Measurements from ENCODE around the gene EFNA3. TPM values are rescaled to one million over a fixed set of nuclear protein-coding genes. Genes with fewer than 3 reads are reported as not detected.

EFNA3 gene
- total RNA-seq, 2 experiments from 2014 or later: 1.9 to 2.8 TPM

GRCh38 chr1:155051777-155052398 lies 26.7 kb upstream of the EFNA3 start:
- Mint-ChIP-seq H3K9me3 (ENCODE audit: low read depth) (no peaks in the 10 kb centered on the region), H3K36me3 (no peaks in the 10 kb centered on the region), H3K27ac (peak overlapping the region; percentile 72), H3K27me3 (no peaks in the 10 kb centered on the region), H3K4me3 (peak overlapping the region; percentile 75), H3K4me1 (peaks cover 28% of the 10 kb centered on the region)
- DNase-seq (peak; percentile 55), ATAC-seq (peak; percentile 10)
- CTCF ChIA-PET: interaction anchor here (0.6 to 25.7 kb wide), 19 partner anchors 6 to 415 kb away, joined by 3 to 328 read pairs (median 5); partner anchors contain the start of genes ADAM15, EFNA3, EFNA4 and PBXIP1

GRCh38 chr1:155052439-155053395 lies 25.9 kb upstream of the EFNA3 start:
- ATAC-seq (no peak), DNase-seq (peak; percentile 54)
- no peaks in the 10 kb centered on the region for H3K27me3 Mint-ChIP-seq
- H3K4me3 Mint-ChIP-seq: peak overlapping the region; percentile 75
- H3K36me3 Mint-ChIP-seq: no peaks in the 10 kb centered on the region
- H3K27ac Mint-ChIP-seq: peak overlapping the region; percentile 72
- CTCF ChIA-PET: interaction anchor here (0.6 to 25.7 kb wide), 13 partner anchors 6 to 416 kb away, joined by 3 to 328 read pairs (median 5); partner anchors contain the start of genes ADAM15, EFNA4 and PBXIP1
- H3K4me1 Mint-ChIP-seq: peaks cover 28% of the 10 kb centered on the region
- no peaks in the 10 kb centered on the region for H3K9me3 Mint-ChIP-seq (ENCODE audit: low read depth)

GRCh38 chr1:155053531-155054105 lies 25.0 kb upstream of the EFNA3 start:
- Mint-ChIP-seq H3K9me3 (ENCODE audit: low read depth) (no peaks in the 10 kb centered on the region), H3K4me3 (no peak overlapping the region)

GRCh38 chr1:155057104-155057503 lies 21.5 kb upstream of the EFNA3 start:
- ATAC-seq (no peak), DNase-seq (no peak)
- Mint-ChIP-seq H3K27ac (no peak overlapping the region), H3K4me1 (peaks cover 21% of the 10 kb centered on the region), H3K9me3 (ENCODE audit: low read depth) (no peaks in the 10 kb centered on the region), H3K4me3 (no peak overlapping the region), H3K36me3 (peaks cover 2% of the 10 kb centered on the region), H3K27me3 (no peaks in the 10 kb centered on the region)
- CTCF ChIA-PET: interaction anchor here (0.9 to 25.7 kb wide), 6 partner anchors 11 to 73 kb away, joined by 3 to 328 read pairs (median 195); partner anchors contain the start of gene ADAM15

More at GRCh38 chr1:155053531-155054105, 25.0 kb upstream of the EFNA3 start:
- Mint-ChIP-seq H3K27me3 (no peaks in the 10 kb centered on the region), H3K36me3 (no peaks in the 10 kb centered on the region), H3K27ac (peak overlapping the region; percentile 44), H3K4me1 (peaks cover 28% of the 10 kb centered on the region)
- ATAC-seq (no peak), DNase-seq (no peak)
- CTCF ChIA-PET: interaction anchor here (1.3 to 25.7 kb wide), 9 partner anchors 5 to 114 kb away, joined by 4 to 328 read pairs (median 11); partner anchors contain the start of genes ADAM15, EFNA4, FLAD1 and PYGO2

- Mint-ChIP-seq H3K9me3 (ENCODE audit: low read depth) (no peaks in the 10 kb centered on the region), H3K27ac (no peak overlapping the region), H3K4me1 (peaks cover 21% of the 10 kb centered on the region), H3K36me3 (peaks cover 2% of the 10 kb centered on the region), H3K27me3 (no peaks in the 10 kb centered on the region), H3K4me3 (no peak overlapping the region)
- CTCF ChIA-PET: interaction anchor here (1.0 to 25.7 kb wide), 7 partner anchors 12 to 43 kb away, joined by 3 to 328 read pairs (median 71); partner anchors contain the start of genes ADAM15 and EFNA3
- ATAC-seq (no peak), DNase-seq (no peak)
Observed at GRCh38 chr1:155057788-155058211, 20.8 kb upstream of the EFNA3 start.

GRCh38 chr1:155060736-155061135 lies 17.9 kb upstream of the EFNA3 start:
- Mint-ChIP-seq H3K36me3 (peaks cover 2% of the 10 kb centered on the region), H3K27me3 (peaks cover 4% of the 10 kb centered on the region), H3K4me1 (peaks cover 26% of the 10 kb centered on the region), H3K4me3 (no peak overlapping the region), H3K27ac (no peak overlapping the region), H3K9me3 (ENCODE audit: low read depth) (no peaks in the 10 kb centered on the region)
- CTCF ChIA-PET: interaction anchor here (1.1 to 25.7 kb wide), 16 partner anchors 14 to 501 kb away, joined by 3 to 328 read pairs (median 7); partner anchors contain the start of genes ADAM15, EFNA3, FLAD1 and KRTCAP2
- ATAC-seq (no peak), DNase-seq (no peak)

- Mint-ChIP-seq H3K9me3 (ENCODE audit: low read depth) (no peaks in the 10 kb centered on the region), H3K4me1 (peaks cover 26% of the 10 kb centered on the region), H3K27me3 (peaks cover 4% of the 10 kb centered on the region), H3K27ac (peak overlapping the region; percentile 32), H3K4me3 (no peak overlapping the region), H3K36me3 (peaks cover 2% of the 10 kb centered on the region)
- CTCF ChIA-PET: interaction anchor here (0.6 to 25.7 kb wide), 33 partner anchors 8 to 502 kb away, joined by 3 to 328 read pairs (median 4); partner anchors contain the start of genes ADAM15, DCST1, DCST2 and DPM3
- peak; percentile 96 for DNase-seq
- peak; percentile 68 for ATAC-seq
Observed at GRCh38 chr1:155061381-155062150, 17.1 kb upstream of the EFNA3 start.

- H3K4me3 Mint-ChIP-seq: no peak overlapping the region
- peaks cover 2% of the 10 kb centered on the region for H3K36me3 Mint-ChIP-seq
- CTCF ChIA-PET: interaction anchor here (0.6 to 25.7 kb wide), 35 partner anchors 7 to 503 kb away, joined by 3 to 328 read pairs (median 4); partner anchors contain the start of genes ADAM15, DCST1, DCST2 and DPM3
- no peak overlapping the region for H3K27ac Mint-ChIP-seq
- DNase-seq (peak; percentile 50), ATAC-seq (no peak)
- no peaks in the 10 kb centered on the region for H3K9me3 Mint-ChIP-seq (ENCODE audit: low read depth)
- H3K27me3 Mint-ChIP-seq: peaks cover 4% of the 10 kb centered on the region
- peaks cover 26% of the 10 kb centered on the region for H3K4me1 Mint-ChIP-seq
Observed at GRCh38 chr1:155062151-155062686, 16.4 kb upstream of the EFNA3 start.

- CTCF ChIA-PET: interaction anchor here (0.9 to 25.7 kb wide), 12 partner anchors 12 to 122 kb away, joined by 3 to 328 read pairs (median 14); partner anchors contain the start of genes ADAM15, EFNA3, KRTCAP2 and PBXIP1
- Mint-ChIP-seq H3K27ac (no peak overlapping the region), H3K4me1 (peaks cover 26% of the 10 kb centered on the region), H3K27me3 (peaks cover 4% of the 10 kb centered on the region), H3K36me3 (peaks cover 2% of the 10 kb centered on the region), H3K4me3 (peak overlapping the region; percentile 83), H3K9me3 (ENCODE audit: low read depth) (no peaks in the 10 kb centered on the region)
- peak; percentile 38 for ATAC-seq
- peak; percentile 89 for DNase-seq
Observed at GRCh38 chr1:155062702-155063411, 15.8 kb upstream of the EFNA3 start.

GRCh38 chr1:155063550-155064110 lies 15.0 kb upstream of the EFNA3 start, which contains the start of gene EFNA4:
EFNA4 (plus strand) TSS chr1:155063740; CDS start chr1:155063824, 84 bp downstream.
- Mint-ChIP-seq H3K4me3 (peak within 1 kb of the TSS; percentile 83), H3K27me3 (peaks cover 4% of the 10 kb centered on the region), H3K27ac (peak within 1 kb of the TSS; percentile 8), H3K9me3 (ENCODE audit: low read depth) (no peaks in the 10 kb centered on the region), H3K36me3 (peaks cover 2% of the 10 kb centered on the region), H3K4me1 (peaks cover 26% of the 10 kb centered on the region)
- DNase-seq (peak; percentile 90), ATAC-seq (peak; percentile 88)
- CTCF ChIA-PET: interaction anchor here (0.9 to 25.7 kb wide), 12 partner anchors 11 to 123 kb away, joined by 3 to 328 read pairs (median 14); partner anchors contain the start of genes ADAM15, EFNA3, KRTCAP2 and PBXIP1
